Suppressor macrophage treated with lipopolysaccharide for 4 hours (primary cell): ENCODE data around the gene RUNX2.

ENCODE experiments used
- DNase-seq: peaks from one replicate; pipeline ENCODE4 v3.0.0-alpha.2; 2020

The RUNX2 gene

GRCh38 chr6:45491048-45491735, 163.1 kb downstream of the RUNX2 start:
- no peak for DNase-seq

- no peak for DNase-seq
Measured at GRCh38 chr6:45491874-45492273, 163.7 kb downstream of the RUNX2 start.

- DNase-seq, result no peak
Measured at GRCh38 chr6:45493761-45494160, 165.6 kb downstream of the RUNX2 start.

GRCh38 chr6:45494416-45495135, 166.4 kb downstream of the RUNX2 start:
- no peak for DNase-seq

- peak; percentile 57 for DNase-seq
Measured at GRCh38 chr6:45495429-45496084, 167.4 kb downstream of the RUNX2 start.

- no peak for DNase-seq
Measured at GRCh38 chr6:45496085-45496433, 167.9 kb downstream of the RUNX2 start.

GRCh38 chr6:45498591-45498990, 170.5 kb downstream of the RUNX2 start:
- no peak for DNase-seq

GRCh38 chr6:45500924-45501816, 173.0 kb downstream of the RUNX2 start:
- no peak for DNase-seq

GRCh38 chr6:45502456-45502855, 174.3 kb downstream of the RUNX2 start:
- no peak for DNase-seq

GRCh38 chr6:45504947-45505346, 176.8 kb downstream of the RUNX2 start:
- no peak for DNase-seq

GRCh38 chr6:45505470-45505869, 177.3 kb downstream of the RUNX2 start:
- no peak for DNase-seq

- no peak for DNase-seq
Measured at GRCh38 chr6:45507186-45507585, 179.1 kb downstream of the RUNX2 start.

GRCh38 chr6:45509426-45509825, 181.3 kb downstream of the RUNX2 start:
- no peak for DNase-seq

- no peak for DNase-seq
Measured at GRCh38 chr6:45512717-45513116, 184.6 kb downstream of the RUNX2 start.

GRCh38 chr6:45513213-45513618, 185.1 kb downstream of the RUNX2 start:
- DNase-seq, result no peak

- no peak for DNase-seq
Measured at GRCh38 chr6:45513843-45514242, 185.7 kb downstream of the RUNX2 start.

- DNase-seq, result peak; percentile 21
Measured at GRCh38 chr6:45514454-45515230, 186.5 kb downstream of the RUNX2 start.

- DNase-seq, result no peak
Measured at GRCh38 chr6:45518013-45518720, 190.0 kb downstream of the RUNX2 start.

- no peak for DNase-seq
Measured at GRCh38 chr6:45521226-45521625, 193.1 kb downstream of the RUNX2 start.

- DNase-seq, result no peak
Measured at GRCh38 chr6:45522486-45522885, 194.4 kb downstream of the RUNX2 start.

GRCh38 chr6:45527210-45527609, 199.1 kb downstream of the RUNX2 start:
- DNase-seq, result no peak
